Loucy (cell line): Measurements from ENCODE around the gene CD34.

Experiments used
- EZH2phosphoT487 ChIP-seq: fragments of 200-600 bp; IDR thresholded peaks from 2 replicates; pipeline ENCODE4 v1.6.1; 2018; ENCODE audit warnings: antibody characterized with exemption, mild to moderate bottlenecking, moderate library complexity, borderline replicate concordance
- TF ChIP-seq, protein P1 (sequence below): fragments of 200-600 bp; sonication (generic); conservative IDR thresholded peaks from 2 replicates; pipeline ENCODE4 v1.5.1; 2014; ENCODE audit warnings: mild to moderate bottlenecking, antibody characterized with exemption, low read length

- TF ChIP-seq, protein P1, sequence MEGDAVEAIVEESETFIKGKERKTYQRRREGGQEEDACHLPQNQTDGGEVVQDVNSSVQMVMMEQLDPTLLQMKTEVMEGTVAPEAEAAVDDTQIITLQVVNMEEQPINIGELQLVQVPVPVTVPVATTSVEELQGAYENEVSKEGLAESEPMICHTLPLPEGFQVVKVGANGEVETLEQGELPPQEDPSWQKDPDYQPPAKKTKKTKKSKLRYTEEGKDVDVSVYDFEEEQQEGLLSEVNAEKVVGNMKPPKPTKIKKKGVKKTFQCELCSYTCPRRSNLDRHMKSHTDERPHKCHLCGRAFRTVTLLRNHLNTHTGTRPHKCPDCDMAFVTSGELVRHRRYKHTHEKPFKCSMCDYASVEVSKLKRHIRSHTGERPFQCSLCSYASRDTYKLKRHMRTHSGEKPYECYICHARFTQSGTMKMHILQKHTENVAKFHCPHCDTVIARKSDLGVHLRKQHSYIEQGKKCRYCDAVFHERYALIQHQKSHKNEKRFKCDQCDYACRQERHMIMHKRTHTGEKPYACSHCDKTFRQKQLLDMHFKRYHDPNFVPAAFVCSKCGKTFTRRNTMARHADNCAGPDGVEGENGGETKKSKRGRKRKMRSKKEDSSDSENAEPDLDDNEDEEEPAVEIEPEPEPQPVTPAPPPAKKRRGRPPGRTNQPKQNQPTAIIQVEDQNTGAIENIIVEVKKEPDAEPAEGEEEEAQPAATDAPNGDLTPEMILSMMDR, result no peak
- TF ChIP-seq EZH2phosphoT487, result no peak
Measured at GRCh38 chr1:207898836-207899235, 12.1 kb downstream of the CD34 start.
